ENCODE results near the gene KYAT1. TPM values are rescaled to one million over a fixed set of nuclear protein-coding genes. Genes with fewer than 3 reads are reported as not detected.

Gene KYAT1
- total RNA-seq, 1 experiment from 2014 or later = 7.8 TPM

DNA sequence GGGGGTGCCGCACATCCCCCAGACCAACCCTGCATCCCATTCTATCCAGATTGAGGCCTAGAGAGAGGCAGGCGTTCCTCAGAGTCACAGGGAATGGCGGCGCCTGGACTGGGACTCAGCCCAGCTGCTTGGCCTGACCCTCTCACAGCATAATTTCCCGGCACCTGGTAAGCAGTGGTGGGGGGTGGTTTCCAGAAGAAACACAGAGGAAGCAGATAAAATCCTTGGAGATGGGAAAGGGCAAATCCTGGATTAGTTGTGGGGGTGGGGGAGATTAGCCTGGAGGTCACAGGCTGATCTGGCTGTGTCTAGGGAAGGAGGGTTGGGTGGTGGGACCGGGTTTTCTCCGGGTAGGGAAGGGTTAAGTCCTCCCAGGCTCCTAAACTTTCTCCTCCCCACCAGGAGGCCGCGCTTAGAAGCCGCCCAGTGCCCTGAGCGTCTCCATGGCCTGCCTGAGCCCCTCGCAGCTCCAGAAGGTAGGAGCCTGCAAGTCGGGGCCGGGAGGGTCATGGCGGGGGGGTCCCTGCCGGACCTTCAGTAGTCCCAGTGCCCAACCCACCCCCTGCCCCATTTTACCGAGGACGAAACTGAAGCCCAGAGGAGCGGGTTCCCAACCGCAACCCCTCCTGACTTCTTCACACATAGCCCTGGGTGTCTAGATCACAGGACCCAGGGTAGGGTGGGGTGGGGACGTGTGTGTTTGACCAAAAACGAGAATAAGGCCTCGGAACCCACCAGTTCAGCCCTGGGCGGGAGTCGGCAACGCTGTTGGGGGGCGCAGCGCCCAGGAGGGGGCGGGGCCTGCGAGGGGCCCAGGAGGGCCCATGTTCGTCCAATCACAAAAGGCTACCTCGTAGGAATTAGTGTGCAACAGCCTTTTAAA, 40.4 kb upstream of the KYAT1 start:
- ChIA-PET CTCF (interaction anchor here (1.1 kb wide), 1 partner anchor 60 kb away, joined by 4 read pairs; no protein-coding TSS in a partner anchor), POLR2A (no interaction called here)
- DNase-seq = peak in 1 of 2 experiments; percentile 24
- TF ChIP-seq CTCF (IDR thresholded peaks at IDR 0.05; ENCODE audit: insufficient read depth in 1 of 2, low read depth in 1 of 2, low read length in 1 of 2, severe bottlenecking in 1 of 2, unreplicated experiment in 1 of 2) = no peak
- H3K4me1 Mint-ChIP-seq (ENCODE audit: low read depth, unreplicated experiment) = peaks cover 6% of the 10 kb centered on the region
- H3K9me3 Mint-ChIP-seq (ENCODE audit: unreplicated experiment) = no peaks in the 10 kb centered on the region
- H3K36me3 ChIP-seq (ENCODE audit: control insufficient read depth, insufficient read depth, low read length) = no peaks in the 10 kb centered on the region
- no peaks in the 10 kb centered on the region for H3K4me1 ChIP-seq
- intact Hi-C loops (cut with micrococcal nuclease; ENCODE audit: unreplicated experiment) = no loop called here
- no peak overlapping the region for H3K27ac Mint-ChIP-seq (ENCODE audit: unreplicated experiment)
- peak overlapping the region; percentile 22 for H3K4me3 ChIP-seq (ENCODE audit: low read depth, low read length)
- H3K4me3 Mint-ChIP-seq (ENCODE audit: unreplicated experiment) = peak overlapping the region; percentile 57
- H3K27me3 Mint-ChIP-seq (ENCODE audit: insufficient read depth, unreplicated experiment) = no peaks in the 10 kb centered on the region
- no peaks in the 10 kb centered on the region for H3K27me3 ChIP-seq (replicated peaks; ENCODE audit: control insufficient read depth, insufficient read depth, low read length)
- BruUV-seq (replicated peaks) = no TSS peak
- no peaks in the 10 kb centered on the region for H3K9me3 ChIP-seq
- H3K36me3 Mint-ChIP-seq (ENCODE audit: insufficient read depth, unreplicated experiment) = peaks cover 13% of the 10 kb centered on the region

- POLR2A ChIA-PET = interaction anchor here (0.6 kb wide), 1 partner anchor 231 kb away, joined by 3 read pairs; no protein-coding TSS in a partner anchor
- Mint-ChIP-seq H3K4me3 (ENCODE audit: unreplicated experiment) (peak within 1 kb of the TSS; percentile 57), H3K9me3 (ENCODE audit: unreplicated experiment) (no peaks in the 10 kb centered on the region)
Observed at GRCh38 chr9:128920381-128921058, 38.8 kb upstream of the KYAT1 start, which contains the start of gene PHYHD1. Gene PHYHD1, plus strand, starts transcription at chr9:128920982. Its CDS starts 1,342 bp downstream, at chr9:128922324.

More at GRCh38 chr9:128920381-128921058, 38.8 kb upstream of the KYAT1 start, which contains the start of gene PHYHD1:
- Mint-ChIP-seq H3K27ac (ENCODE audit: unreplicated experiment) (no peak within 1 kb of the TSS), H3K4me1 (ENCODE audit: low read depth, unreplicated experiment) (peaks cover 6% of the 10 kb centered on the region), H3K27me3 (ENCODE audit: insufficient read depth, unreplicated experiment) (no peaks in the 10 kb centered on the region), H3K36me3 (ENCODE audit: insufficient read depth, unreplicated experiment) (peaks cover 25% of the 10 kb centered on the region)
- H3K9me3 ChIP-seq = no peaks in the 10 kb centered on the region
- no TSS peak for BruUV-seq (replicated peaks)
- H3K27me3 ChIP-seq (replicated peaks; ENCODE audit: control insufficient read depth, insufficient read depth, low read length) = no peaks in the 10 kb centered on the region
- no peaks in the 10 kb centered on the region; the same call in 1 of the 2 replicates for H3K36me3 ChIP-seq (ENCODE audit: control insufficient read depth, insufficient read depth, low read length)
- intact Hi-C loops (cut with micrococcal nuclease; ENCODE audit: unreplicated experiment) = no loop called here
- no peak within 1 kb of the TSS for H3K4me3 ChIP-seq (ENCODE audit: low read depth, low read length)
- no peaks in the 10 kb centered on the region for H3K4me1 ChIP-seq
- no peak for DNase-seq
- no peak for TF ChIP-seq CTCF (IDR thresholded peaks at IDR 0.05; ENCODE audit: insufficient read depth in 1 of 2, low read depth in 1 of 2, low read length in 1 of 2, severe bottlenecking in 1 of 2, unreplicated experiment in 1 of 2)
- CTCF ChIA-PET = interaction anchor here (0.6 kb wide), 1 partner anchor 272 kb away, joined by 3 read pairs; no protein-coding TSS in a partner anchor

Data from Caco-2 (cell line).